Osteocyte (in vitro differentiated cells): ENCODE data around the gene PLXNA2. TPM values are rescaled to one million over a fixed set of nuclear protein-coding genes. Genes with fewer than 3 reads are reported as not detected.

Source experiments
- DNase-seq: peaks from one replicate; pipeline ENCODE4 v3.0.0; 2021; ENCODE audit warnings: mixed read lengths; ENCODE audit not compliant: unreplicated experiment; ENCODE audit errors: extremely low spot score
- H3K27ac Mint-ChIP-seq: one replicate; pipeline ENCODE4 v1.8.0; 2021; ENCODE audit warnings: mild to moderate bottlenecking, mixed read lengths; ENCODE audit not compliant: unreplicated experiment
- H3K27me3 Mint-ChIP-seq: one replicate; pipeline ENCODE4 v1.8.0; 2021; ENCODE audit warnings: mixed read lengths; ENCODE audit not compliant: unreplicated experiment
- H3K36me3 Mint-ChIP-seq: one replicate; pipeline ENCODE4 v1.8.0; 2021; ENCODE audit warnings: mixed read lengths; ENCODE audit not compliant: unreplicated experiment
- H3K4me1 Mint-ChIP-seq: one replicate; pipeline ENCODE4 v1.8.0; 2021; ENCODE audit warnings: mixed read lengths; ENCODE audit not compliant: unreplicated experiment
- H3K4me3 Mint-ChIP-seq: one replicate; pipeline ENCODE4 v1.8.0; 2021; ENCODE audit warnings: mild to moderate bottlenecking, moderate library complexity, mixed read lengths; ENCODE audit not compliant: unreplicated experiment
- H3K9me3 Mint-ChIP-seq: one replicate; pipeline ENCODE4 v1.8.0; 2021; ENCODE audit warnings: mixed read lengths; ENCODE audit not compliant: unreplicated experiment
- CTCF ChIP-seq: fragments of 200-600 bp; sonication (generic); IDR thresholded peaks from 2 replicates; pipeline ENCODE4 v1.5.0; 2021; ENCODE audit warnings: antibody characterized with exemption, mild to moderate bottlenecking, moderate library complexity
- total RNA-seq: library from RNA; stranded (reverse); gene quantifications from 2 replicates; pipeline ENCODE4 v1.2.1, GENCODE V29; 2021

PLXNA2 gene
- total RNA-seq, 1 donor from 2014 or later: 19.5 TPM

- DNase-seq: no peak
- Mint-ChIP-seq H3K4me1 (peaks cover 40% of the 10 kb centered on the region), H3K36me3 (no peaks in the 10 kb centered on the region), H3K4me3 (no peak overlapping the region), H3K9me3 (no peaks in the 10 kb centered on the region), H3K27ac (no peak overlapping the region), H3K27me3 (no peaks in the 10 kb centered on the region)
- no peak for TF ChIP-seq CTCF
Measured at GRCh38 chr1:208108213-208108608, 136.0 kb downstream of the PLXNA2 start.

DNA sequence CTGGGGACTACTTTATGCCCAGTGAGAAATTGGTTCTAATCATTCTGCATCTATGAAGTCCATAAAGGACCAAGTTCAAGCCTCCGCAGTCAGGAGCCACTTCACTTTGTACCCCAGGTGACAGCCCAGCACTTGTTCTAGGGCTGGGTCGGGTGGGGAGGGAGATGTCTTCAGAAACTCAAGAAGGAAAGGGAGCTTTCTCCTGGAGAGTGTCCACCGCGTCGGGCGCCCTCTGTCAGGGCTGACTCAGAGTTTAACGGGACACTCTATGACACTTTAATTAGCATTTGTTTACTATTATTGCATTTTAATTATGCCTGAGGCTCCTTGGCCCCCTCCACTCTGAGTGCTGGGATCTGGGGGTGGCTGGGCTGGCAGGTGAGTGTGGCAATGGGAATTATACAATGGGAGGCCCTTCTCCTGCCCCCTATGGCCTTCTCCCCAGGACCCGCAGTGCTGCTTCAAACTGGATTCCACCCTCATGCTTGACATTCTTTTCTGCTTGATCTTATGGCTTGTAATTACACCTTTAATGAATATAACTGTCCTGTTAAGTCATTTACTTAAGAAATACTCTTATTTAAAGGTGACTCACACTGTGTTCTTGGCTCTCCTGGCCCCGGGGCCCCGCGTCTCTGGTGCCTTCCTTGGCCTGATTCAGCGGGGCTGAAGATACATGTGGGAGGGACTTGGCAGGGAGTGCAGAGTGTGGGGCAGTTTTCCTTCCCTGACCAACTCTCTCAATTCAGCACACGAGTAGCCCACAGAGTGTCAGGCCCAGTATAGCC, 136.6 kb downstream of the PLXNA2 start:
- no peak overlapping the region for H3K27ac Mint-ChIP-seq
- H3K9me3 Mint-ChIP-seq: no peaks in the 10 kb centered on the region
- no peak for TF ChIP-seq CTCF
- no peaks in the 10 kb centered on the region for H3K36me3 Mint-ChIP-seq
- H3K4me1 Mint-ChIP-seq: peaks cover 43% of the 10 kb centered on the region
- H3K4me3 Mint-ChIP-seq: no peak overlapping the region
- H3K27me3 Mint-ChIP-seq: no peaks in the 10 kb centered on the region
- DNase-seq: no peak

DNA sequence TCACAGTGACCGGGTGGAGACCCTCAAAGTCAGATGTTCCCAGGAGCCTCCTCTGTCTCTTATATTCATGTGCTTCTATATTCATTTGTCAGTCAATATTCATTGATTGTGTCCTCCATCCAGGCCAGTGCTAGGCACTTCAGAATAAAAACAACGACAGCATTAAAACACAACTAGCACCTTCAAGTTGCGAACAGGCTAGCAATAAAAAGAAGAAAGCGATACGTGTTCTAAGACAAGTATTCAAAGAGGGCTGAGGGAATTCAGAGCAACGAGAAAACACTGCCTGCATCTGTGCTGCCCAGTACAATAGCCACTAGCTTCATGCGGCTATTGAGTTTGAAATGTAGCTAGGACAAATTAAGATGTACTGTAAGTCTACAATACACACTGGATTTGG, 138.0 kb downstream of the PLXNA2 start:
- Mint-ChIP-seq H3K27me3 (no peaks in the 10 kb centered on the region), H3K4me1 (peaks cover 46% of the 10 kb centered on the region), H3K36me3 (peaks cover 4% of the 10 kb centered on the region), H3K4me3 (no peak overlapping the region), H3K9me3 (no peaks in the 10 kb centered on the region), H3K27ac (no peak overlapping the region)
- TF ChIP-seq CTCF: no peak
- no peak for DNase-seq

DNA sequence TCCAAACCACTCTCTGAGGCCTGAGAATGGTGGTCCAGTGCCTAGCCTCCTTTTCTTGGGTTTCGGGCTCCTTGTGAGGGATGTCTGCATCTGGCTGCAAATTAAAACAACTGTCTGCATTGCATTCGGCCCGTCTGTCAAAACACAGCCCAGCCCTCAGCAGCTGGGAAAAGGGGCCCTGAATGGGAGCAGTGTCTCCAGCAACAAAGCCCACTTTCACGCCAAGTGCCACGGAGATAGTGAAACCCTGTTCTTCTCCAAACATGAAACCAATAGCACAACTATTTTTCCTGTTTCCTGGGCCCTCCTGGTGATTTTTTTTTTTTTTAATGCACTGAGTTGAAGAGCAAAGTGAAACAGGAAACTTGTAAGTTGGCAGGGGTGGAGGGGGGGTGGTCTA, 138.4 kb downstream of the PLXNA2 start:
- Mint-ChIP-seq H3K4me1 (peaks cover 46% of the 10 kb centered on the region), H3K27me3 (no peaks in the 10 kb centered on the region), H3K4me3 (no peak overlapping the region), H3K27ac (no peak overlapping the region), H3K36me3 (peaks cover 8% of the 10 kb centered on the region), H3K9me3 (no peaks in the 10 kb centered on the region)
- no peak for TF ChIP-seq CTCF
- no peak for DNase-seq

- no peaks in the 10 kb centered on the region for H3K27me3 Mint-ChIP-seq
- no peak overlapping the region for H3K27ac Mint-ChIP-seq
- no peaks in the 10 kb centered on the region for H3K9me3 Mint-ChIP-seq
- peaks cover 43% of the 10 kb centered on the region for H3K4me1 Mint-ChIP-seq
- TF ChIP-seq CTCF: no peak
- DNase-seq: no peak
- H3K36me3 Mint-ChIP-seq: peaks cover 9% of the 10 kb centered on the region
- H3K4me3 Mint-ChIP-seq: no peak overlapping the region
Measured at GRCh38 chr1:208103597-208104513, 140.3 kb downstream of the PLXNA2 start.
